HG03558 (cell line): ENCODE data around the gene ZNHIT6.
"Not testable (repeated sequence)": the region's sequence is repeated elsewhere in the genome, so short reads cannot be mapped to it uniquely, and the experiment has no call there.

Experiments used
- ATAC-seq: cut with Tn5 transposase; IDR thresholded peaks from one replicate; pipeline ENCODE4 v1.9.1; 2021; ENCODE audit warnings: moderate number of reproducible peaks; ENCODE audit not compliant: unreplicated experiment; ENCODE audit errors: extremely low read depth

ZNHIT6 gene, protein sequence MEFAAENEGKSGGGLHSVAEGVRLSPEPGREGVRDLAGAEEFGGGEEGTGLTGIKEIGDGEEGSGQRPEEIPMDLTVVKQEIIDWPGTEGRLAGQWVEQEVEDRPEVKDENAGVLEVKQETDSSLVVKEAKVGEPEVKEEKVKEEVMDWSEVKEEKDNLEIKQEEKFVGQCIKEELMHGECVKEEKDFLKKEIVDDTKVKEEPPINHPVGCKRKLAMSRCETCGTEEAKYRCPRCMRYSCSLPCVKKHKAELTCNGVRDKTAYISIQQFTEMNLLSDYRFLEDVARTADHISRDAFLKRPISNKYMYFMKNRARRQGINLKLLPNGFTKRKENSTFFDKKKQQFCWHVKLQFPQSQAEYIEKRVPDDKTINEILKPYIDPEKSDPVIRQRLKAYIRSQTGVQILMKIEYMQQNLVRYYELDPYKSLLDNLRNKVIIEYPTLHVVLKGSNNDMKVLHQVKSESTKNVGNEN

DNA sequence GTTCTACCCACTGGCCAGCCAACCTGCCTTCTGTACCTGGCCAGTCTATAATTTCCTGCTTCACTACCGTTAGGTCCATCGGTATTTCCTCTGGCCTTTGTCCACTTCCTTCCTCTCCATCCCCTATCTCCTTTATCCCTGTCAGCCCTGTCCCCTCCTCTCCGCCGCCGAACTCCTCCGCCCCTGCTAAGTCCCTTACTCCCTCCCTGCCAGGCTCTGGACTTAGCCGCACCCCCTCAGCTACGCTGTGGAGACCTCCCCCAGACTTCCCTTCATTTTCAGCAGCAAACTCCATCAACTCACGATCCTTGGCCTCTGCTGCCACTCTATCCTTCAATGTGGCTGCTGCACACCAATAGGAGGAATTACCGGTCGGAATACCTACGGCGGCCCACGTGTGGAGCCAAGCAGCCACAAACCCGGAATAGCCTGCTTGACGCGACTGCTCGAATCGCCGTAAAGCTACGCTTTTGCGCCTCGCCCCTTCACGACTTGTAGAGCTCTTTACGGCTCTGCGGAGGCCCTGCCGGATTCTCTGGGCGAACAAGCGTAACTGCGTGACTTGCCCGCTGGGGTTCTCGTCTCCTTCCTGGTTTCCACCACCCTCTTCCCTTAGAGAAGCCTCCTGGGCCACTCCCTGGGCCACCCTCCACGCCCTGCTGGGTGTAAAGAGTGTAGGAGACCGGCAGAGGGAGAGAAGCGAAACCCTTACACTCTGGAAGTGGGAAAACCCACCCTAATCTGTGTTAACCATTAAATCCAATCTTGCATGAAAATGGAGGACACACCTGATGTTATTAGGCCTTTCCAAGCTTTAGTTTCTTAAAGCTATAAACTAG, at the start of gene ZNHIT6:
Gene ZNHIT6, minus strand, starts transcription at position 444 of the 839 bp plus-strand sequence. Its CDS starts 149 bp downstream, at position 295.
- peak; percentile 77 for ATAC-seq

DNA sequence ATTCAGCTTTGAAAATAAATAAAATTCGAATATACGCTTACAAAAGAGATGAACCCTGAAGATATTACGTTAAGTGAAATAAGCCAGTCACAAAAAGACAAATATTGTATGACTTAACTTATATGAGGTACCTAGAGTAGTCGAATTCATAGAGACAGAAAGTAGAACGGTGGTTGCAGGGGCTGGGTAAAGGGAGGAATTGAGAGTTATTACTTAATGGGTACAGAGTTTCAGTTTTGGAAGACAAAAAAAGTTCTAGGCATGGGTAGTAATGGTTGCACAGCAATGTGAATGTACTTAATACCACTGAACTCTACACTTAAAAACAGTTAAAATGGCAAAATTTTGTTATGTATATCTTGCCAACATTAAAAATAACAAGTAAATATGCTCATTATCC, 48.6 kb upstream of the ZNHIT6 start:
- no peak for ATAC-seq

DNA sequence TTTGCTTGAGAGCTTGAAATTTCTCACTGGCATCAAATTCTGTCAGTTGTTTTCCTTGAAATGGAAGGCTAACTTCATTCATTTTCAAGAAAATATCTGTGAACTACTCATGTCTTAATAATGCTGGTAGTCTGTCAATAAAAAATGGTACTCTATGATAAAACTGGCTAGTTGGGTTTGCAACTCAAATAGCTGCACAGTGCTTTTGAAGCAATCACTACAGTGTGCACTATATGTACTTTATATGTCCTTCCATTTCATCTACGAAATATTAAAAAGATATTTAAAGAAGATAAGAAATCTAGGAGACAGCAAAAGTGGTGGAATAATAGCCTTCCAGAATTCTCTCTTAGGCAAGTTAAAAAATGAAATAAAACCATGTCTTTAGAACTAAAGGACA, 39.9 kb upstream of the ZNHIT6 start:
- ATAC-seq, result no peak

DNA sequence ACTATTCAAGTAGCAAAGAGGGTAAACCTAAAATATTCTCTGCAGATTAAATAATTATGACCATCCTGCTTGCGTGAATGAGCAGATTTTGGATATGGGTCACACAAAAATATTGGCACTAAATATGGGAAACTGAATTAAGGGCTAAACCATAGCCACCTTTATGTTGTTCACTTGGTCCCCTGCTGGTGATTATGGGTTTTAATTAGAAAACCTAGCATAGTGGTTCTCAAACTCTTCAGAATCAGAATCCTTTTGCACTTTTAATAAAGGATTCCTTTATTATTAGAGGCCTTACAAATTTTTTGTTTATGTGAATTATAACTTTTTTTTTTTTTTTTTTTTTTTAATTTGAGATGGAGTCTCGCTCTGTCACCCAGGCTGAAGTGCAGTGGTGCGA, 38.5 kb upstream of the ZNHIT6 start:
- ATAC-seq, result no peak

DNA sequence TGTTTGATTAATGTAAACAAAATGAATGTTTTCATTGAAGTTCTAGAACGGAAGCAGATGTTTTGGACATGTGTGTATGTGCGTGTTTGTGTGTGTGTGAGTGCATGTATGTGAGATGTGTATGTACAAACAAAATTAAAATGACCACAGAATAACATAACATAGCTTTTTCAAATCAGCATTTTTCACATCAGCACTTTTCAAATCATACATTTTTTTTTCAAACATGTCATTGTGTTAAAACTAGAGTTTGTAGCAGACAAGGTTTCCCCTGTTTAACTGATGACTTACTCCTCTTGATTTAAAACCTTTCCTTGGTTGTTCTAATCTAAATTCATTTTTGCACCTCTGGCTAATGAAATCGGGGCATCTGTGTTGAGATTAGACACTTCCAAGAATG, 35.6 kb upstream of the ZNHIT6 start:
- no peak for ATAC-seq

DNA sequence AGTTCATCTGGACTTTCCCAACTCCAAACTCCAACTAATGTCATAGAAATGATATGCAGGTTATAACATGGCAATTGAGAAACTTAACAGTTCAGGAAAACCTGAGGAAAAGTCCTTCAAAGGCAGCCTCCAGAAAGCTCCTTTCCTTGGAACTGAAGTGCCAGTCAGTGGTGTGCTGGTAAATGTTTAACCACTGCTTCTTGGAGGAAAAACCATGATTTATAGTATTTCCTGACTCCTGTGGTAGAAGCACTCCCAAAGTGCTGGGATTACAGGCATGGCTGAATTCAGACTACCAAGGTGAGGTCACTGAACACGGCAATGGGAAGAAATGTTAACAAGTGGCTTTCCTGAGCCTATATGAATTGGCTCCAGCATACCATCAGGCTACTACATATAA, 26.7 kb upstream of the ZNHIT6 start:
- no peak for ATAC-seq

DNA sequence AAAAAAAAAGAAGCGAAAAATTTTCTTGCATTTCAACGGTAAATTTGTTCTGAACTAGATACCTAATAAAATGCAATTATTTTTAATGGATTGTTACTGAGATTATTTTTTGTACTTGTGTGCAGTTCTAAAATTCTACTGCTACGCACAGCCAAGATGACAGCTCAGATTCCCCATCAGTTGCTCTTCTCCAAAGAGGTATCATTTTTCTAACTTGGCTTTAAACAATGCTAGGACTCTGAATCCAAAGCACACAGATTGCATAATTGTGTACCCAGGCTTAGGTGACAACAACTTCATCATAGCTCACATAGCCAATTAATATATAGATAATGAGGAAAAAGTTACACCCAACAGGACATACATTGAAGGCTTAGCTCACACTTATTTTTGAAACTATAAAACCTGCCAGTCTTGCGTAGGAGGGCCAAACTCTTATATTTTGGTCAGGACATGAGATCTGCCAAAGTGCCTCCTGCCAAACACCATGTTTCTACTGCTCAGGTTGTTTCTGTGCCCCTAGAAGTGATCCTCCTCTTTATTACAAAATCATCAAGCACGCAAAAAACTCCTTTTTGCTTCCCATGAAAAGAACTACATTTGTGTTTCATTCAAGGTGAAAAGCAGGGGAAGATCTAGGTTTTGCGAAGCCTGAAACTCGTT, 10.6 kb upstream of the ZNHIT6 start:
- no peak for ATAC-seq

DNA sequence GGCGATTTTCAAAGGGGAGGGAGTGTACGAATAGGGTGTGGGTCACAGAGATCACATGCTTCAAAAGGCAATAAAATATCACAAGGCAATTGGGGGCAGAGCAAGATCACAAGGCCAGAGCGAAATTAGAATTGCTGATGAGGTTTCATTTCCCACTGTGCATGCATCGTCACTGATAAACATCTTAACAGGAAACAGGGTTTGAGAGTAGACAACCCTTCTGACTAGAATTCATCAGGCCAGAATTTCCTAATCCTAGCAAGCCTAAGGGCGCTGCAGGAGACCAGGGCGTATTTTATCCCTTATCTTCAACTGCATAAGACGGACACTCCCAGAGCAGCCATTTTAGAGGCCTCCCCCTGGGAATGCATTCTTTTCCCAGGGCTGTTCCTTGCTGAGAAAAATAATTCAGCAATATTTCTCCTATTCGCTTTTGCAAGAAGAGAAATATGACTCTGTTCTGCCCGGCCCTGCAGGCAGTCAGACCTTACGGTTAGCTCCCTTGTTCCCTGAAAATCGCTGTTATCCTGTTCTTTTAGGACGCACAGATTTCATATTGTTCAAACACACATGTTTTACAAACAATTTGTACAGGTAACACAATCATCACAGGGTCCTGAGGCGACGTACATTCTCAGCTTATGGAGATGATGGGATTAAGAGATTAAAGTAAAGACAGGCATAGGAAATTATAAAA, 6.3 kb upstream of the ZNHIT6 start:
- ATAC-seq, result not testable (repeated sequence)

DNA sequence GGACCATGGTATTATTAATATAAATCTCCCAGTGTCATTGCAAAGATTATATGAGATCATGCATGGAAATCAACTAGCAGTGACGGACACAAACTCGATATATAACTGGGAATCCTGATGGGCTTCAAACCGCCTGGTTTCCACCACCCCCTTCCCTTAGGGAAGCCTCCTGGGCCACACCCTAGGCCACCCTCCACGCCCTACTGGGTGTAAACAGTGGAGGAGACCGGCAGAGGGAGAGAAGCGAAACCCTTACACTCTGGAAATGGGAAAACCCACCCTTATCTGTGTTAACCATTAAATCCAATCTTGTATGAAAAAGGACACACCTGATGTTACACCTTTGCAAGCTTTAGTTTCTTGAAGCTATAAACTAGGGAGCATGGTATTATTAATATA, 595 bp upstream of the ZNHIT6 start:
- no peak for ATAC-seq

DNA sequence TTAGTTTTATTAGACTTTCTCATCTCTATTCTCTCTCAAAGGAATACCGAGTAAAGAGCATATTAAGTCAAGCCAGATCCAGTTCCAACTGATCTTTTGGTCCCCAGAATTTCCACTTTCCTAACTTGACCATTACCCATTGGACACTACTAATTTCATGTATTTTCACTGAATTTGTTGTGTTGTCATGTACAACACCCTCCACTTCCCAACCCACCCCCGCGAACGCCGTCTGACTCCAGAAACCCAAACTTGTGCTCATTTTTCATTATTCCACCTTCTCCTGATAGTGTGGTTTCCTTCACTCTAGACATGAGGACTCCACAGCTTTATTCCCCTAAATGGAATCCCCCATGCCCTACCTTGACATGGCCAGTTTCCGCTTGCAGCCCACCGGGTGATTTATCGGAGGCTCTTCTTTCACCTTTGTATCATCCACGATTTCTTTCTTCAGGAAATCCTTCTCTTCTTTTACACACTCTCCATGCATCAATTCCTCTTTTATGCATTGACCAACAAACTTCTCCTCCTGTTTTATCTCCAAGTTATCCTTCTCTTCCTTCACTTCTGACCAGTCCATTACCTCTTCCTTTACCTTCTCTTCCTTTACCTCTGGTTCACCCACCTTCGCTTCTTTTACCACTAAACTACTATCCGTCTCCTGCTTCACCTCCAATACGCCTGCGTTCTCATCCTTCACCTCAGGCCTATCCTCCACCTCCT, 805 bp downstream of the ZNHIT6 start:
- ATAC-seq, result peak; percentile 8

DNA sequence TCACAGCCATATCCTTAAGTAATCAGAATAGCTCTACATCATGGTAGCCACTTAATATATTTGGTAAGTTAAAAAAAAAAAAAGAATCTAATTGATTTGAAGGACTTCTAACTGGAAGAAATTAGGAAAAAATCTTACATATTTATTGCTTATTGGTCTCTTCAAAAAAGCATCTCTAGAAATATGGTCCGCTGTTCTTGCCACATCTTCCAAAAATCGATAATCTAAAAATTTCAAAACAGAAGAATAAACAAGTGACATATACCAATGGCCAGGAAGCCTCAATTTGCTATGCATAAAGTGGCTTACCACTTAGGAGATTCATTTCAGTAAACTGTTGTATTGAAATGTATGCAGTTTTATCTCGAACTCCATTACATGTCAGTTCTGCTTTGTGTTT, 2.3 kb downstream of the ZNHIT6 start:
- ATAC-seq, result no peak

DNA sequence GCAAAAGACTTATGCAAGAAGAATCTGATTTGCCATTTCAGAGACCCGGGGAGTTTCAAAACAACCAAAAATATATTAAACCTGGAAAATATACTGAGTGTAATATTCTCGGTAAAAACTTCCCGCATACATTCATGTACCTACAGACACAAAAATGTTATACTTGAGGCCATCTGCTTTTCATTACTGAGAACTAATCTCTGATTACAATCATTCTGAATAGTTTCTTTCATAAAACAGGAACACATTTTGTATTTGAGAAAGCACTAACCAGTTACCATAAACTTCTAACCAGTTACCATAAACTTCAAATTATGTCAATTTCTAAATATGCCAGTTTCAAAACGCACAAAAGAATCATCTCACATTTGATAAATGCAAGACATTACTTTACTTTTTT, 7.8 kb downstream of the ZNHIT6 start:
- ATAC-seq, result no peak

DNA sequence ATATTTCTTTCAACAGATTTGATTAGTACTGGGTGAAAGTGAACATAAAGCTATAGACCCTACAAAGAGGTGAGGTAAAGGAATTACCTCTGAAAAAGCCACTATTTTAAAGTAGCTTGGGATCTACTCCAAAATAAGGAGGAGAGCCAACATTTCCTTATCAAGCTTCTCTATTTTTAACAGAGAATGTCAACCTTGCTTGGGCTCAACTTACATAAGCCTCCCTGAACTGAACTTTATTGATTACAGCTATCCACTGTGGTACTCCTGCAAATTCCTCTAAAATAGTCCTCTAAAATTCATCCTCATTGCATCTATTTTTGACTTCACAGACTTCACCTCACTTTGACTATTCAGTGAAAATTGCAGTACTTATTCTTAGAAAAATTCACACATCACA, 10.3 kb downstream of the ZNHIT6 start:
- no peak for ATAC-seq

DNA sequence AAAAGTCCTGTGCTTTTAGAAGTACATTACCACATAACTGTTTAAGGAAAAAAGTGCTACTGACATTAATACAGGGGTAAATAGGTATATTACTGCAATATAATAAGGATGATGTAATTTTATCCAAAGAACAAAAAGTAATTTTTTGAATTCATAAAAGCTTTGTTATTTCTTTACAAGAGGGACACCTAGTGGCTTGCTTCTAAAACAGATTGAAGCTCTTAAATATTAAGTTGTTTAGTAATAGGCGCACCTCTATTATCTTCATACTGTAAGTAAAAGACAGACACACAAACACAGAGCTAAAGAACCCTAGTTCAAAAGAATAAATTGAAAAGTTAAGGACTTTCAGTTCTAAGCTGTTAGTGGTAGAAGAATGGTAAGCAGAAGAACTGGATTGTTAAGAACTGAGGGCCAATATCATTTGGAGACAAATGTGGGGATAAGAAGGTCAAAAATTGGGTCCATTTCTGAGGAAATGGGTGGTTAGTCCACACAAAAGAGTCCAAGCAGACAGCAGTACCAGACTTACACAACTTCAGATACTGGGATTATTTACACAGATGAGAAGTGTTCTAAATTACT, 15.4 kb downstream of the ZNHIT6 start:
- ATAC-seq, result no peak

DNA sequence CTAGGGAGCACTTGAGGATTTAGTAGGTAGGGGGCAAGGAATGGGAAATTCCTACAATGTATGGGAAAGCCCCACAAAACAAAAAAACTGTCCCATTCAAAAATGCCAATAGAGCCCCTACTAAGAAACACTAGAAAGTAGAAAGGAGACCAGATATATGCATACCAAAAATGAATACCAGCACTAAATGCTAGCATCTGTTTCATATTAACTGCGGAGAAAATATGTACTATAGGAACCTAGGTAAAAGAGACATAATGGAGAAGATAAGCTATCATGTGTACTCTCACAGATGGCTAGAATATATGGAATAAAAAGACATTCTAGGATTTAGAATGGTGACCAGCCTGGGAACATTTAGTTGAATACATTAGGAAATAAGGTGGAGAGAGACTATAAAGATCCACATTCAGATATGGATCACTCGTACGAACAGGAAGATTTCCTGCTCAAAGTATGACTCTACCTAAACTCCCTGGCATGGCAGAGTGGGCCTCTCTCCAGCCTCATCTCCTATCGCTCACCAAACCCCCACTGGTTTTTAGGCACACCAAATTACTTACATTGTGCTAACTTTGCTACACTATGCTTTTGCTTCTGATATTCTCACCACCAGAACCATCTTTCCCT, 18.3 kb downstream of the ZNHIT6 start:
- no peak for ATAC-seq

DNA sequence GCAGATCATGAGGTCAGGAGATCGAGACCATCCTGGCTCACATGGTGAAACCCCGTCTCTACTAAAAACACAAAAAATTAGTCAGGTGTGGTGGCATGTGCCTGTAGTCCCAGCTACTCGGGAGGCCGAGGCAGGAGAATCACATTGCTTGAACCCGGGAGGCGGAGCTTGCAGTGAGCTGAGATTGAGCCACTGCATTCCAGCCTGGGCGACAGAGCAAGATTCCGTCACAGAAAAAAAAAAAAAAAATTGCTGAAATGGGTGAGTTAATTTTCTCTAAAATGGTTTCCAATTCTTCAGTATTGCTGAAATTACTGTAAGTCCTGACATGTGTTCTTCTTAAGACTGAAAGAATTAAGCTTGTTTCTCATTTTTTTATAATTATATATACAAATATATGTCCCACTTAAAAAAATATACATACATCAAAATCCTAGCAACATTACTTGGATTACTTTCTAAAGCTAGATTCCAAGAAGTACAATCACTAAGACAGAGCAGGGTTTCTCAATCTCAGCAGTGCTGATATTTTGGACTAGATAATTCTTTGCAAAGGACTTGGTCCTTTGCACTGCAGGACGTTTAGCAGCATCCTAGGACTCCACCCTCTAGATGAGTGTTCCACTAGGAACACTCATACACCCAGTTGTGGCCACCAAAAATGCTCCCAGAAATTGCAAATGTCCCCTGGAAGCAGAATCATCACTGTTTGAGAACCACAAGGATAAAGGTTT, 24.8 kb downstream of the ZNHIT6 start:
- ATAC-seq, result no peak

DNA sequence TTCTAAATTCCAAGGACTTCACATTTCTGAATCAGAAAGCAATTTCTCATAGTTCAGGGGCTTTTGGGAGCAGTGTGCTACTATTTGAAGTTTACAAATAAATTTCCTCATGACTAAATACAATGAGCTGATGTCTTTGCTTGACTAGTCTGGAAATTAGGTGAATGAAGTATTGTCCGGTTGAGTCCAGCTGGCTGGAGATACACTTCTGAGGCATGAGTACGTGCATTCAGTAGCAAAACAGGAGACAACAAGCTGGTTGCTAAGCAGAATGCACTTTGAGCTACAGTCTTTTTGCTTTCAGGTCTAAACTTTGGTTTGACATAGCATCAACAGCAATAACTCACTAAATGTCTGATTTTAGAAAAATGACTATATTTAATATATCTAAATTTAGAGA, 27.1 kb downstream of the ZNHIT6 start:
- no peak for ATAC-seq

DNA sequence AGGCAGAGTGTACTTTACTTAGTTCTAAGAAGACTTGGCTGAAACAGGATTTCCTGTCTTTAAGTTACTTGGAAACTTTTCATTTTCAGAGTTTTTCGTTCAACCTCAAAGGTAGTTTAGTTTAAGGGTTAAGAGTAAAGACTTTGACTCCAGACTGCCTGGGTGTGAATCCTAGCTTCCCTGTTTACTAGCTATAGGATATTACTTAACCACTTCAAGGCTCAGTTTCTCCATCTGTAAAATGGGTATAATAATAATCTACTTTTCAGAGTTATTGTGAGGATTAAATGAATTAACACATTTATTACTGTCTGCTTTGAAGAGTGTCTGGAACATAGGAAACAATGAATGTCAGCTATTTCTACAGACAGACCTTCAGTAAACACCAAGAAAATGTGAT, 30.0 kb downstream of the ZNHIT6 start:
- ATAC-seq, result no peak
